Activated T-cell treated with anti-CD3 and anti-CD28 coated beads, Interleukin-2, amount 50 U/mL, for 1 hour (primary cell): Measurements from ENCODE around the gene C17orf78.
"Not testable (repeated sequence)": the region's sequence is repeated elsewhere in the genome, so short reads cannot be mapped to it uniquely, and the experiment has no call there.

Source experiments
- DNase-seq: peaks from one replicate; pipeline ENCODE4 v3.0.0-alpha.2; 2020

C17orf78 gene

DNA sequence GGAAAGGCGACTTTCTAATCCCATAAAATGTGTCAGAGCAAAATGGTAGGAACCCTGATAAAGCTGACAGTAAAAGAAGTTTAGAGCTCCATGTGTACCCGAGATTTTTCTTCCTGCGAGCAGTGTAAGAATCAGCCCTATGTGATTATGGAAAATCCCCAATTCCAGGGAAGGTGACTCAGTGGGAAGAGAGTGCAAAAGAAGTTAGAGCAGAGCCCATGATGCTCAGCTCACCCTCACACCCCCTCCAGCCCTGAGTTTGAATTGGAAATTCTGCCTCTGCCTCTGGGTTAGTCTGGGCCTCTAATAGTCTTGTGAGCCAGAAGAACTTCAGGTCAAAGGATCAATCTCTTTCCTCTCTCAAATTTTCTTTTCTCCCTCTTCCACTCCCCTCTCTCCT, 12.5 kb downstream of the C17orf78 start:
- no peak for DNase-seq

DNA sequence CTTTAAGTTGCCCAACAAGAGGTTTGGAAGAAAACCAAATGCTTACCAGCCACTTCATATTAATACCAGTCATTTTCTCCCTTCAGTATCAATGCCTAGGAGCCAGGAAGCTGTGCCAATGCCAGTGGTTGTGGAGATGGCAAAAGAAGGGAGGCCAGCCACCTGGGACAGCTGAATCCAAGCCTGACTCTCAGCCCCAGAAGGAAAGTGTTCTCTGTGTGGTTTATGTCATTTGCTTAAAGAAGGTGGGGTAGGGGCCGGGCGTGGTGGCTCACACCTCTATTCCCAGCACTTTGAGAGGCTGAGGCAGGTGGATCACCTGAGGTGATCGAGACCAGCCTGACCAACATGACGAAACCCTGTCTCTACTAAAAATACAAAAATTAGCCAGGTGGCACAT, 13.4 kb downstream of the C17orf78 start:
- DNase-seq = no peak

DNA sequence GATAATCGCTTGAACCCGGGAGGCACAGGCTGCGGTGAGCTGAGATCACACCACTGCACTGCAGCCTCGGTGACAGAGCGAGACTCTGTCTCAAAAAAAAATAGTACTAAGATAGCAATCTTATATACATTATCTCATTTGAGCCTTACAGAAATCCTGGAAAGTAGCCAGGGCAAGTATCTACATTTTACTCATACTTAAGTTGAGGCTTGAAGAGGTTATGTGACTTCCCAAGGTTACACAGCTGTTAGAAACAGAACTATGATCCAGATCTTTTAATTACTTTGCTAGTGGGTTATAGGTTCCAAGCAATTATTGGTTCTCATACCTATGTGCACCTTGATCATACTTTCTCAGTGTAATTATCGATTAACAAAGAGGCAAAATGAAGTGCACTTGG, 15.4 kb downstream of the C17orf78 start:
- no peak for DNase-seq

DNA sequence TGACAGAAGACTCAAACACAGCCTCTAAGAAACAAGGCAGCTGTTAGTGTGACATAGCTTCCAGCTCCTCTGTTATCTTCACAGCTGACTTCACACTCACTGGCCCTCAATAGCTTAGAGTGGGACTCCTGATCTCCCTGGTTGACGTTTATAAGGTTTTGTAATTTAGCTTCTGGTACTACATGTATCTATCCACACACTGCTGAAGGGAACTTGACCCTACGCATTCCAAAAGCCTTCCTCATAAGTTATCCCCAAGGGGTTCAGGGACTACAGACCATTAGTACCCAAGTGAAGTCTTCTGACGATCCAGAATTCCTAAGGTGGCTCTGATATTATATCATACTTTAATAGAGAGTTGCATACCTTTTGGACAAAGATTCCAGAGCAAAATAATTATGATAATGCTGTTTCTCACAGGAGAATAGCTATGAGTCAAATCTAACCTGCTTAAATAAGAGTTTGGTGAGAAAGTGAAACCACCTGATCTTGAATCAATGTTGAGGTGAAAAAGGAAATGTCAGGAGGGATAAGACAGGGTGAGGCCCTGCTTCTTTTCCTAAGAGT, 16.3 kb downstream of the C17orf78 start:
- no peak for DNase-seq

DNA sequence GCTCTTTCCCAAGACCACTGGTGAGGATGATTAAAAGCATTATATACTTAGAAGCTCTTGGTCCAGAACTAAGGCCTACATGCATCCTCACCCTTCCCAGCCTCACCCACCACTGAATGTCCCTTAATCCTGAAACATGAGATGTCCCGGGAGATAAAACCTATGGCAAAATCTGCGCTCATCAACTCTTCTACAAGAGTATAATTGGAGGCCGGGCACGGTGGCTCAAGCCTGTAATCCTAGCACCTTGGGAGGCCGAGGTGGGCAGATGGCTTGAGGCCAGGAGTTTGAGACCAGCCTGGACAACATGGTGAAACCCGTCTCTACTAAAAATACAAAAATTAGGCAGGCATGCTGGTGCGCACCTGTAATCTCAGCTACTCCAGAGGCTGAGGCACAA, 17.6 kb downstream of the C17orf78 start:
- no peak for DNase-seq

DNA sequence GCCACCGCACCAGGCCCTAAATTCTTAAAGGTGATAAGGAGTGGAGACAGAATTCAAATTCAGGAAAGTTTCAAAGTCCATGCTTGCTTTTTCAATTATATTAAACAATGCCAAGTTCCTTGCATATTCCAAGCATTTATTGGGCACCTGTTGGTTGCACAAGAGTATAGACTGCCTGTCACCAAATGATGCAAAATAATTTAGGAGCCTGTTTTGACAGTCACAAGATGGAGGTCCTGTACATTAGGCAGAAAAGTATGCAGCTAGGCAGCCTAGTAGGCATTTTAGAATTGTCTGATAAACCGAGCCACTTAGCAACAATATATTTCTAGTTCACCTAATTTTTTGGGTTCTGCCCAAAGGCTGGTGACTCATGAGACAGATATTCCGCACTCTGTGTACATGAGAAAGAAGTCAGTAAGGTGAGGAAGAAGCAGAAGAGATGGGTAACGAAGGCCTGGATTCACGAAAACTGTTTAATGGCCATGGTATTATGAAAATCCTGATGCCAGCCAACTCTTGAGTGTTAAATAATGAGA, 23.5 kb downstream of the C17orf78 start:
- no peak for DNase-seq

DNA sequence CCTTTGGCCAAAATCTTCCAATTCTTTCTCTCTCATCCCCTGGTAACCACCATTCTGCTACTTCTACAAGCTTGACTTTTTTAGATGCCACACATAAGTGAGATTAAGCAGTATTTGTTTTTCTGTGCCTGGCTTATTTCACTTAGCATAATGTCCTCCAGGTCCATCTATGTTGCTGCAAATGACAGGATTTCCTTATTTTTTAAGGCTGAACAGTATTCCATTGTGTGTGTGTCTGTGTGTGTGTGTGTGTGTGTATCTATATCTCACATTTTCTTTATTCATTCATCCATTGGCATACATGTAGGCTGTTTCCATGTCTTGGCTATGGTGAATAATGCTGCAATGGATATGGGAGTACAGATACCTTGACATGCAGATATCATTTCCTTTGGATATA, 24.7 kb downstream of the C17orf78 start:
- no peak for DNase-seq

DNA sequence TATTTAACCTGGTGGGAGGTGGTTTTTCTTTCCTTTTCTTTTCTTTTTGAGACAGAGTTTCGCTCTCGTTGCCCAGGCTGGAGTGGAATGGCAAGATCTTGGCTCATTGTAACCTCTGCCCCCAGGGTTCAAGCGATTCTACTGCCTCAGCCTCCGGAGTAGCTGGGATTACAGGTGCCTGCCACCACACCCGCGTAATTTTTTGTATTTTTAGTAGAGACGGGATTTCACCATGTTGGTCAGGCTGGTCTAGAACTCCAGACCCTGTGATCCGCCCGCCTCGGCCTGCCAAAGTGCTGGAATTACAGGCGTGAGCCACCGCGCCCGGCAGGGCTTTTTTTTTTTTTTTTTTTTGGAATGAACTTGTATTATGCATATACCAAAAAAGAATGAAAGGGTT, 29.7 kb downstream of the C17orf78 start:
- DNase-seq = not testable (repeated sequence)

DNA sequence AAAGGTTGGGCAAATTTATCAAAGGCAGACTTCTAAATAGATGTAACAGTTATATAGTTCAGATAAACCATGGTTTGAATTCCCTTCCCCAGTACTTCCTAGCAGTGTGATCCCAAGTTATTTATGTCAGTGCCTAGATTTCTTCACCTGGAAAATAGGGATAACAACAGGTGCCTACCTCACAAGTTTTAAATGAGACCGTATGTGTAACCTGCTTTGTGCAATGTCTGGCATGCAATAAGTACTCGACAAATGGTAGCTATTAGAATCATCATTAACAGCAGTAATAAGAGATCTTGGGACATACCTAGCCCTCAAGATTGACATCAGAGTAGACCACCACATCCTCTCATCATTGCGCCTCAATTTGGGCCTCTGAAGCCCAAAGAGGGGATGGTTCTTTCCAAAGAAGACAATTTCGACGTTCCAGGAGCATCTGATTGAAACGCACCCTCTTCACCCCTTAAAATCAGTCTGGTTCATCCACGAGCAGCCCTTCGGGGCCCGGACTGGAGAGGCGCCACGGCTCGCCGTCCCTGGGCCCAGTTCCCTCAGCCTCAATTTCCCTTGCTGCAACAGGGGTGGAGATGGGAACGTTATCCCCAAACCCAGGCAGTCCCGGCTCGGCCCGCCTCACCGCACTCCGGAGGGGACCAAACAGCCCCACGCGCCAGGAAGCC, 30.3 kb downstream of the C17orf78 start:
- DNase-seq = no peak

DNA sequence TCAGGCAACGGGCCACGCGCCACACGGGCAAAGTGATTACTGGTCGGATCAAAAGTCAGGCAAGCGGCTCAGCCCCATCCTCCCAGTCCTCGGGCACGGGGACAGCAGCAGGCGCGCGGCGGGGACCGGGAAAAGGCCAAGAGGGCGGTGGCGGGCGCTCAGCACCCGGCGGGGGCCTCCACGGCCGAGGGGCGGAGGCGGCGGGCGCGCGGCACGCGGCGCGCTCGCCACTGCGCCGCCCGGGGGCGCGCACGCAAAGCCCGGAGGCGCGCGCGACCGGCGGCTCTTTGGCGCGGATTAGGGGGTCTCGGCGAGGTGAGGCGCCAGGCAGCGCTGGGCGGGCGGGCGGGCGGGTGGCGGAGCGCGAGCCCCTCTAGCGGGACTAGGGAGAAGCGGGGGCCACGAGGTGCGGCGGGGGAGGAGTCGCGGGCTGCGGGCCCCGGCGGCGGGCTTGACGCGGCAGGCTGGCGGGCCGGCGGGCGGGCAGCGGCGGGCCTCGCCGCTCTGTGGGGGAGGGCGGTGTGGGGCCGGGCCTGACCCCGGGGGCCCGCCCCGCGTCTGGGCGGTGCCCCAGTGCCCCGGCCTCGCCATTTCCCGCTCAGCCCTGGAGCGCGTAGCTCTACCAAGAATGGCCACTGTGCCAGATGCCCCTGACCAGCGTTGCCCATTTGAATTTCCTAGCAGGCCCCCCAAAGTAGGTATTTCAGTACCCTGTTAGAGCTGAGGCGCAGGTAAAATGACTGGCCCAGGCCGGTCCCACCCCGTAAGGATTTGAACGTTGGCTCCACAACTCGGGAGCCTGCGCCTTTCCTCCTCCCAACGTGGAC, 31.1 kb downstream of the C17orf78 start, which contains the start of the genes ACACA and TADA2A:
TSS of gene ACACA (minus strand) at position 202 of the 827 bp plus-strand sequence. CDS start 537 bp downstream, outside the sequence.
TSS of gene TADA2A (plus strand) at position 252 of the 827 bp plus-strand sequence. CDS start 4,480 bp downstream, outside the sequence.
- DNase-seq = peak; percentile 78

DNA sequence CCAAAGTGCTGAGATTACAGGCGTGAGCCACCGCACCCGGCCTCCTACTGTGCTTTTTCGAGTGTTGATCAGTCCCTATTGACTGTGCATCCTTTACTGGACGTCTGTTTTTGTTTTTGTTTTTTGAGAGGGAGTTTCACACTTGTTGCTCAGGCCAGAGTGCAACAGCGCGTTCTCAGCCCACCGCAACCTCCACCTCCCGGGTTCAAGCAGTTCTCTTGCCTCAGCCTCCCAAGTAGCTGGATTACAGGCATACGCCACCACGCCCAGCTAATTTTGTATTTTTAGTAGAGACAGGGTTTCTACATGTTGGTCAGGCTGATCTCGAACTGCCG, 32.3 kb downstream of the C17orf78 start:
- DNase-seq = not testable (repeated sequence)

DNA sequence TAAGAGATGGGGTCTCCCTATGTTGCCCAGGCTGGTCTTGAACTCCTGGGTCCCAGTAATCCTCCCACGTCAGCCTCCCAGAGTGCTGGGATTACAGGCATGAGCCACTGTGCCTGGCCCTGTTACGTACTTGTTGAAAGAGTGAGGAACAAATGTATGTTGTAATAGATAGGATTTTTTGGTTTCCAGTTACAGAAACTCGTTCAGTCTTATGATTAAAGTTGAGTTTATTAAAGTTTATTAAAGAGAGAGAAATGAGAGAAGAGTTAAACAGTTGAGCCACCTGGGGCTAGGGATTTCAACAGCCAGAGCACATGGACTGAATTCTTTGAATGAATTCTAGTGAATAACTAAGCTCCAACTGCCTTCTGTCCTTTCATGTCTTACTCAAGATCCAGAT, 34.6 kb downstream of the C17orf78 start:
- DNase-seq = no peak

DNA sequence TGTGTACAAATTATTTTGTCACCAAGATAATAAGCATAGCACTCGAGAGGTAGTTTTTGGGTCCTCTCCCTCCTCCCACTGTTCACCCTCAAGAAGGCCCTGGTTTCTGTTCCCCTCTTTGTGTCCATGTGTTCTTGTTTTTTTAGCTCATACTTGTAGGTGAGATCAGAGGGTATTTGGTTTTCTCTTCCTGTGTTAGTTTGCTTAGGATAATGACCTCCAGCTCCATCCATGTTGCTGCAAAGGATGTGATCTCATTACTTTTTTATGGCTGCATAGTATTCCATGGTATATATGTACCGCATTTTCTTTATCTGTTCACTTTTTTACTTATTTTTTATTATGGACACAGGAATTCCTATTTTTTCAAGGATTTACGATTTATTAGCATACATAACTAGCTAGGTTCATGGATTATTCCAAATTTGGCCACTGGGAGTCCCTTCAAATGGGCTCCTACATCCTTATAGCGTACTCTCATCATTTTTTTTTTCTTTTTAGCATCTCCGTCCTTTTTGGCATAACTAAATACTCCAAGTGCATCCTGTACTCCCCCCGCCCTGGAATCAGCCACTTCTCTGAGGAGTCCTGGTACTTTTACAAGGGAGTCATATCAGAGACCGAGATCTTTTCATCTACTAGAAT, 38.2 kb downstream of the C17orf78 start:
- no peak for DNase-seq

DNA sequence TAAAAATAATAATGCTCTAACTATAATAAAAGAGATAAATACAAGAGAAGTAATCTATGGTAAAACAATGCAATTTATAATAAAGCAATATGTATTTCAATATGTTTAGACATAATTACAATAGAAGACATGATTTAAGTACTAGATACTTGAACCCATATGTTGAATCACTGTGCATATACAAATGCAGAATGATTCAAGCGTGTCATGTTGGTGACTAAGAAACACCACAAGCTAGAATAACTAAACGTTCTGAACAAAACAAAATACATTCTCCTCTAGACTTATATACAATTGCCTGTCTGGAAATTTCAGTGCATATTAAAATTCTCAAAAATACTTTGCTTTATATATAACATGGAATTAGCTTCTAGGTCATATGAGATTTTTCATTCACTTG, 42.1 kb downstream of the C17orf78 start:
- DNase-seq = no peak

DNA sequence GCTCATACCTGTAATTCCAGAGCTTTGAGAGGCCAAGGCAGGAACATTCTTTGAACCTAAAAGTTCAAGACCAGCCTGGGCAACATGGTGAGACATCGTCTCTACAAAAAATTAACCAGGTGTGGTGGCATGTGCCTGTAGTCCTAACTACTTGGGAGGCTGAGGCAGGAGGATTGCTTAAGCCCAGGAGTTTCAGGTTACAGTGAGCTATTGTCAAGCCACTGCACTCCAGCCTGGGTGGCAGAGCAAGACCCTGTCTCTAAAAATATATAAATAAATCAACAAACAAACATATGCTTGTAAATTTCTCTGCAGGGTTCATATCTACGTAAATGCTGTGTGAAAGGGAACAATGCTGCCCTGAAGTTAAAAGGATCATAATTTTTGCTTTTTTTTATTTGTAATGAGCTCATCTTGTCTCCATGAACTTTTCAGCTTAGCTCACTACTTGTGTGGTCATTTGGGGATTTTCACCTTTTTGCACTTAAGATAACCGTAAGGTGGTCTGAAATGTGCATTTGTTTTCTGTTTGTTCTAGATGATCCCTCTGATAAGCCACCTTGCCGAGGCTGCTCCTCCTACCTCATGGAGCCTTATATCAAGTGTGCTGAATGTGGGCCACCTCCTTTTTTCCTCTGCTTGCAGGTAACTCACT, 47.3 kb downstream of the C17orf78 start:
- no peak for DNase-seq

DNA sequence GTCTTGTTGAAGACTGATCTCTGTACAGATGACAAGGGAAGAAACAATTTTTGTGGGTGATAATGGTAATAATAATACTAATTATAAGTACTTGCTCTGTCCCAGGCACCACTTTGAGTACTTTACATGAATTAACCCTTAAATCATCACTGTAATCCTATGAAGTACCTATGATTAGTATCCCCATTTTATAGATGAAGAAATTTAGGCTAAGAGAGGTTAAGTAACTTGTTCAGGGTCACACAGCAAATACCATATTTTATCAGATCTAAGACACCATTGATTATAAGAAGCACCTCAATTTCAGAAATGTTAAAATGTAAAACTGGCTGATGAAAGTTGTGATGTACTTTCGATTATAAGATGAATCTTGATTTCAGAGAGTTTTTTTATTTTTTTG, 49.5 kb downstream of the C17orf78 start:
- no peak for DNase-seq

DNA sequence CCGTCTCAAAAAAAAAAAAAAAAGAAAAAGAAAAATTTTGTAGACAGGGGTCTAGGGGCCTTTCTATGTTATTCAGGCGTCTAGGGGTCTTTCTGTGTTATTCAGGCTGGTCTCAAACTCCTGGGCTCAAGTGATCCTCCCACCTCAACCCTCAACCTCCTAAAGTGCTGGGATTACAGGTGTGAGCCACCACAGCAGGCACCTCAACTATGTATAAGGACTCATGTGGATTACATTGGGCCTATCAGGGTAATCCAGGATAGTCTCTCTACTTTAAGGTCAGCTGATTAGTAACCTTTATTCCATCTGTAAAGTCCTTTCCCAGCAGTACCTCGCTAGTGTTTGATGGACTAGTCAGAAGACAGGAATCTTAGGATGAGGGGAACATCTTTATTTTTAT, 53.3 kb downstream of the C17orf78 start:
- no peak for DNase-seq

DNA sequence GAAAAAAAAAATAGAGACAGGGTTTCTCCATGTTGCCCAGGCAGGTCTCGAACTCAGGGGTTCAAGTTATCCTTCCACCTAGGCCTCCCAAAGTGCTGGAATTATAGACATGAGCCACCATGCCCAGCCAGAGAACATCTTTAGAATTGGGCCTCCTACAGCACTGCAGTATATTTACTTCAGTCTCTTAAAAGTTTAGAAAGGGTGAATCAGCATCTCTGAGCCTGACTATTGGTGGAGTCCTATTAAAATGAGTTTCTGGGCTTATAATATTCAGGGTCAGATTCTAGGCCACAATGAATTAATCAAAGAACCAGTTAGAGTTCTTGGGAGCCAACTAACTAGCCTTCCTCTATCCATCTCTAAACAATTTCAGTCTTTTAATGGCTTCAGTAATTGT, 53.7 kb downstream of the C17orf78 start:
- no peak for DNase-seq

DNA sequence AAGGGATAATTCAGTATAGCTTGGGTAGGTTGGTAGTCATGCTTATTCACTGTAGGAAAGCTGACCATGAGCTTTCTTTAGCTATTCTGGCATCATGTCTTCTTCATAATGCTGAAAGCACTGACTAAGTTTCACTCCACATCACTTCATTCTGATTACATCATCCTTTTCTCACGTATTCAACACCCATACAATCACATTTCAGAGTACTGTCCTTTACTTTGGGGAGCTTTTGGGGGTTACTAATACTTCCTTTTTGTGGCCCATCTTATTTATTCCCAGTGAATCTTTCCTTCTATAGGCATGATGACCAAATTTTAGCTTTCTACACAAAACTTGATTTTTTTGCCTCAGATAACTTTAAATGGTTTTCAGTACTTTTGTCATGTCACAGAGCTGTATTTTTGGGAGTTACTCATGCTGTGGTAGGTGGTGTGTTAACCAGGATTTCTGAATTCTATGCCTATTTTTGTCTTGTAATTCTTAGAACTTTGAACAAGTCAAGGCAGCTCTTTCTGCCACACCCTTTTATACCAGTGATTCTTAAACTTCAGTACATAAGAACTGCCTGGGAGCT, 54.4 kb downstream of the C17orf78 start:
- no peak for DNase-seq

DNA sequence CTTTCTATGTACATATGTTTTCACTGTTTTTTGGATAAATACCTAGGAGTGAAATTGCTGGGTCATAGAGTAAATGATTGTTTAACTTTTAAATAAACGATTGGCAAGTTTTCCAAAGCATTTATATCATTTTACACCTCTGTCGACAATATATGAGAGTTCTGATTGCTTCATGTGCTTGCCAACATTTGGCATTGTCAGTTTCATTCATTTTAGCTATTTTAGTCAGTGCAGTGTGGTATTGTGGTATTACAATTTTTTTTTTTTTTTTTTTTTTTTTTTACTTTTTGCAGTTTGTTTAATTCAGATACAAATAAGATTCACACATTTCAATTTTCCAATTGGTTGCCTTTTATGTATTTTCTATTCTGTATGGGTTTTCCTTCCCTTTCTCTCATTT, 56.9 kb downstream of the C17orf78 start:
- DNase-seq = no peak

DNA sequence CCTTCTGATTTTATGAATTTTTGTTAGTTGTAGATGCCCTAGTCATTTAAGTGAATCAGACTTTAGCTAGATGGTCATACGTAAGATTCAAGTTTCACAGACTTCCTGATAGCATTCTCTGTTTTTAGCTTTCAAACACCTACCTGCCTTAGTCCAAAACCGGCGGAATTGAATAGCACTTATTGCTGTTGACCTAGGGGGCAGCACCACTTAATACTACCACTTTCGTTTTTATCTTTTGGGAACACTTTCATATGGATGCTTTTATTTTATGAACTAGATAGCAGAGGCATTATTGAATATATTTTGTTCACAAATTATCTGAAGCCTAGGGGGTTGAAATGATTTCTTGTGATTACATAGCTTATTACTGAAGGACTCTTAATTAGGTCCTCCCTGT, 62.4 kb downstream of the C17orf78 start:
- no peak for DNase-seq

DNA sequence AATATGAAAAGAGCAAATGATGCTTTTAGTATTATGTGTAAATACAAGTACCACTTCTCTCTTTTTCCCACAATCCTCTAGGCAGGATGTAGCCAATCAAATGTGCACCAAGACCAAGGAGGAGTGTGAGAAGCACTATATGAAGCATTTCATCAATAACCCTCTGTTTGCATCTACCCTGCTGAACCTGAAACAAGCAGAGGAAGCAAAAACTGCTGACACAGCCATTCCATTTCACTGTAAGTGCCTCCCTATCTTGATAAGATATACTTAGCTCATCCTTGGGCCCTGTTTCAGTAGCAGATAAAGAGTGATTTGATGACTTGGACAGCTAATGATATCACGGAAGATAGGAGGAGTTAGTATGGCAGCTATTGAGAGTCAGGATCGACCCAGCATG, 64.6 kb downstream of the C17orf78 start:
- no peak for DNase-seq
